GM03348 (cell line): ENCODE data around the gene ZNF578.
"Not testable (repeated sequence)": the region's sequence is repeated elsewhere in the genome, so short reads cannot be mapped to it uniquely, and the experiment has no call there.

Experiments used
- DNase-seq: peaks from one replicate; pipeline ENCODE4 v3.0.0; 2012; ENCODE audit warnings: low spot score

ZNF578 gene

GRCh38 chr19:52561611-52562010 is 108.3 kb downstream of the ZNF578 start:
- not testable (repeated sequence) for DNase-seq
